Measurements from ENCODE around the gene TCL1A. TPM values are rescaled to one million over a fixed set of nuclear protein-coding genes. Genes with fewer than 3 reads are reported as not detected.

Gene TCL1A
- total RNA-seq, 1 experiment from 2014 or later, result 1.1 TPM

DNA sequence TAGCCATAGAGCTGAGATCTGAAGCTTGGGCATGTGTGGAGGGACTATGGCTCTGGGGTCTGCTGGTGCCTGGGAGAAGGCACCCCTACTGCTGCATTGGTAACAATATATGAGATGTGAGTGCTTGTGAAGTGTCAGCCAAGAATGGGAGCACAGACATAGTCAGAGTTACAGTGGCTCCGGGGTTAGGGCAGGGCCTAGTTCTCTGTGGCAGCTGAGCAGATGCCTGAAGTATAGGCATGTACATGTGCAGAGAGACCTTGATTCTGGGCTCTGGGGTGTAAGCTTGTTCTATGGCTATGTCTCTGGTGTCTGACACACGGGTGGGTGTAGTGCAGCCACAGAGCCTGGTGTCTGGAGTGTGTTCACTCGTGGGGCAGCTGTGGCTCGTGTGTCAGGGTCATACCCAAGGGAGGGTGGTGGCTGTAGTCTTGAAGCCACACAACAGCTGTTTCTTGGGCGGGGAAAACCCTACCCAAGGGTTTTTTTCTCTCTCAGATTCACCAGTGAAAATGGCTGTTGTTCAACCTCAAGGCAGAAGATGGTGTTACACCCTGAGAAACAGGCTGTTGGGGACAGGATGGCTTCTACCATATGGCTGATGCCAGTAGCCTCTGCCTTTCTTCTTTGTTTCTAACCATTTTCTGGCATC, 11.9 kb upstream of the TCL1A start (continued):
- no peak for TF ChIP-seq E2F5 (CRISPR knock-in tag; IDR thresholded peaks at IDR 0.05)
- no peak for TF ChIP-seq SOX15 (CRISPR knock-in tag; IDR thresholded peaks at IDR 0.05)

GRCh38 chr14:95722525-95723190, 8.7 kb upstream of the TCL1A start:
- CTCF ChIA-PET, result no interaction called here
- H3K27ac Mint-ChIP-seq, result no peak overlapping the region
- TF ChIP-seq KAT7 (CRISPR knock-in tag; IDR thresholded peaks at IDR 0.05; ENCODE audit: borderline replicate concordance), result no peak
- no peak for TF ChIP-seq ZNF416 (CRISPR knock-in tag; IDR thresholded peaks at IDR 0.05)
- no peak for TF ChIP-seq STAT6 (CRISPR knock-in tag; conservative IDR thresholded peaks at IDR 0.05; ENCODE audit: low read depth)
- no peak for TF ChIP-seq NR1H2 (CRISPR knock-in tag; IDR thresholded peaks at IDR 0.05)
- TF ChIP-seq ZNF423 (CRISPR knock-in tag; IDR thresholded peaks at IDR 0.05), result no peak
- TF ChIP-seq, protein P1, sequence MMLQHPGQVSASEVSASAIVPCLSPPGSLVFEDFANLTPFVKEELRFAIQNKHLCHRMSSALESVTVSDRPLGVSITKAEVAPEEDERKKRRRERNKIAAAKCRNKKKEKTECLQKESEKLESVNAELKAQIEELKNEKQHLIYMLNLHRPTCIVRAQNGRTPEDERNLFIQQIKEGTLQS (CRISPR knock-in tag; conservative IDR thresholded peaks at IDR 0.05), result no peak
- TF ChIP-seq ZNF232 (CRISPR knock-in tag; IDR thresholded peaks at IDR 0.05), result no peak
- TF ChIP-seq, protein P2, sequence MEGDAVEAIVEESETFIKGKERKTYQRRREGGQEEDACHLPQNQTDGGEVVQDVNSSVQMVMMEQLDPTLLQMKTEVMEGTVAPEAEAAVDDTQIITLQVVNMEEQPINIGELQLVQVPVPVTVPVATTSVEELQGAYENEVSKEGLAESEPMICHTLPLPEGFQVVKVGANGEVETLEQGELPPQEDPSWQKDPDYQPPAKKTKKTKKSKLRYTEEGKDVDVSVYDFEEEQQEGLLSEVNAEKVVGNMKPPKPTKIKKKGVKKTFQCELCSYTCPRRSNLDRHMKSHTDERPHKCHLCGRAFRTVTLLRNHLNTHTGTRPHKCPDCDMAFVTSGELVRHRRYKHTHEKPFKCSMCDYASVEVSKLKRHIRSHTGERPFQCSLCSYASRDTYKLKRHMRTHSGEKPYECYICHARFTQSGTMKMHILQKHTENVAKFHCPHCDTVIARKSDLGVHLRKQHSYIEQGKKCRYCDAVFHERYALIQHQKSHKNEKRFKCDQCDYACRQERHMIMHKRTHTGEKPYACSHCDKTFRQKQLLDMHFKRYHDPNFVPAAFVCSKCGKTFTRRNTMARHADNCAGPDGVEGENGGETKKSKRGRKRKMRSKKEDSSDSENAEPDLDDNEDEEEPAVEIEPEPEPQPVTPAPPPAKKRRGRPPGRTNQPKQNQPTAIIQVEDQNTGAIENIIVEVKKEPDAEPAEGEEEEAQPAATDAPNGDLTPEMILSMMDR (IDR thresholded peaks at IDR 0.05), result no peak
- no peak for TF ChIP-seq RORB (CRISPR knock-in tag; IDR thresholded peaks at IDR 0.05)
- TF ChIP-seq, protein P3, sequence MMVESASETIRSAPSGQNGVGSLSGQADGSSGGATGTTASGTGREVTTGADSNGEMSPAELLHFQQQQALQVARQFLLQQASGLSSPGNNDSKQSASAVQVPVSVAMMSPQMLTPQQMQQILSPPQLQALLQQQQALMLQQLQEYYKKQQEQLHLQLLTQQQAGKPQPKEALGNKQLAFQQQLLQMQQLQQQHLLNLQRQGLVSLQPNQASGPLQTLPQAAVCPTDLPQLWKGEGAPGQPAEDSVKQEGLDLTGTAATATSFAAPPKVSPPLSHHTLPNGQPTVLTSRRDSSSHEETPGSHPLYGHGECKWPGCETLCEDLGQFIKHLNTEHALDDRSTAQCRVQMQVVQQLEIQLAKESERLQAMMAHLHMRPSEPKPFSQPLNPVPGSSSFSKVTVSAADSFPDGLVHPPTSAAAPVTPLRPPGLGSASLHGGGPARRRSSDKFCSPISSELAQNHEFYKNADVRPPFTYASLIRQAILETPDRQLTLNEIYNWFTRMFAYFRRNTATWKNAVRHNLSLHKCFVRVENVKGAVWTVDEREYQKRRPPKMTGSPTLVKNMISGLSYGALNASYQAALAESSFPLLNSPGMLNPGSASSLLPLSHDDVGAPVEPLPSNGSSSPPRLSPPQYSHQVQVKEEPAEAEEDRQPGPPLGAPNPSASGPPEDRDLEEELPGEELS (CRISPR knock-in tag; IDR thresholded peaks at IDR 0.05), result no peak
- TF ChIP-seq JAZF1 (CRISPR knock-in tag; IDR thresholded peaks at IDR 0.05), result no peak
- no peak for TF ChIP-seq NR3C1 (CRISPR knock-in tag; conservative IDR thresholded peaks at IDR 0.05; ENCODE audit: low read depth)
- no peak for TF ChIP-seq ZNF281 (CRISPR knock-in tag; IDR thresholded peaks at IDR 0.05)
- TF ChIP-seq, protein P4, sequence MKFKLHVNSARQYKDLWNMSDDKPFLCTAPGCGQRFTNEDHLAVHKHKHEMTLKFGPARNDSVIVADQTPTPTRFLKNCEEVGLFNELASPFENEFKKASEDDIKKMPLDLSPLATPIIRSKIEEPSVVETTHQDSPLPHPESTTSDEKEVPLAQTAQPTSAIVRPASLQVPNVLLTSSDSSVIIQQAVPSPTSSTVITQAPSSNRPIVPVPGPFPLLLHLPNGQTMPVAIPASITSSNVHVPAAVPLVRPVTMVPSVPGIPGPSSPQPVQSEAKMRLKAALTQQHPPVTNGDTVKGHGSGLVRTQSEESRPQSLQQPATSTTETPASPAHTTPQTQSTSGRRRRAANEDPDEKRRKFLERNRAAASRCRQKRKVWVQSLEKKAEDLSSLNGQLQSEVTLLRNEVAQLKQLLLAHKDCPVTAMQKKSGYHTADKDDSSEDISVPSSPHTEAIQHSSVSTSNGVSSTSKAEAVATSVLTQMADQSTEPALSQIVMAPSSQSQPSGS (CRISPR knock-in tag; IDR thresholded peaks at IDR 0.05; ENCODE audit: borderline replicate concordance, low read depth), result no peak
- TF ChIP-seq, protein P5, sequence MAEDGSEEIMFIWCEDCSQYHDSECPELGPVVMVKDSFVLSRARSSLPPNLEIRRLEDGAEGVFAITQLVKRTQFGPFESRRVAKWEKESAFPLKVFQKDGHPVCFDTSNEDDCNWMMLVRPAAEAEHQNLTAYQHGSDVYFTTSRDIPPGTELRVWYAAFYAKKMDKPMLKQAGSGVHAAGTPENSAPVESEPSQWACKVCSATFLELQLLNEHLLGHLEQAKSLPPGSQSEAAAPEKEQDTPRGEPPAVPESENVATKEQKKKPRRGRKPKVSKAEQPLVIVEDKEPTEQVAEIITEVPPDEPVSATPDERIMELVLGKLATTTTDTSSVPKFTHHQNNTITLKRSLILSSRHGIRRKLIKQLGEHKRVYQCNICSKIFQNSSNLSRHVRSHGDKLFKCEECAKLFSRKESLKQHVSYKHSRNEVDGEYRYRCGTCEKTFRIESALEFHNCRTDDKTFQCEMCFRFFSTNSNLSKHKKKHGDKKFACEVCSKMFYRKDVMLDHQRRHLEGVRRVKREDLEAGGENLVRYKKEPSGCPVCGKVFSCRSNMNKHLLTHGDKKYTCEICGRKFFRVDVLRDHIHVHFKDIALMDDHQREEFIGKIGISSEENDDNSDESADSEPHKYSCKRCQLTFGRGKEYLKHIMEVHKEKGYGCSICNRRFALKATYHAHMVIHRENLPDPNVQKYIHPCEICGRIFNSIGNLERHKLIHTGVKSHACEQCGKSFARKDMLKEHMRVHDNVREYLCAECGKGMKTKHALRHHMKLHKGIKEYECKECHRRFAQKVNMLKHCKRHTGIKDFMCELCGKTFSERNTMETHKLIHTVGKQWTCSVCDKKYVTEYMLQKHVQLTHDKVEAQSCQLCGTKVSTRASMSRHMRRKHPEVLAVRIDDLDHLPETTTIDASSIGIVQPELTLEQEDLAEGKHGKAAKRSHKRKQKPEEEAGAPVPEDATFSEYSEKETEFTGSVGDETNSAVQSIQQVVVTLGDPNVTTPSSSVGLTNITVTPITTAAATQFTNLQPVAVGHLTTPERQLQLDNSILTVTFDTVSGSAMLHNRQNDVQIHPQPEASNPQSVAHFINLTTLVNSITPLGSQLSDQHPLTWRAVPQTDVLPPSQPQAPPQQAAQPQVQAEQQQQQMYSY (CRISPR knock-in tag; IDR thresholded peaks at IDR 0.05), result no peak

More at GRCh38 chr14:95722525-95723190, 8.7 kb upstream of the TCL1A start:
- no peak overlapping the region for H3K4me3 Mint-ChIP-seq
- POLR2A ChIA-PET, result no interaction called here
- H3K27me3 Mint-ChIP-seq (ENCODE audit: low read depth), result peaks cover 7% of the 10 kb centered on the region
- DNase-seq (ENCODE audit: low spot score) (no peak), ATAC-seq (no peak)
- H3K36me3 Mint-ChIP-seq, result no peaks in the 10 kb centered on the region
- peaks cover 4% of the 10 kb centered on the region for H3K4me1 Mint-ChIP-seq
- peaks cover 5% of the 10 kb centered on the region; the same call in 1 of the 2 replicates for H3K9me3 Mint-ChIP-seq

All from WTC11 (cell line).